ENCODE results near the gene COX6A2.
A peak's percentile ranks its signal among the peaks of the same experiment; 100 is the strongest.

Gene COX6A2

DNA sequence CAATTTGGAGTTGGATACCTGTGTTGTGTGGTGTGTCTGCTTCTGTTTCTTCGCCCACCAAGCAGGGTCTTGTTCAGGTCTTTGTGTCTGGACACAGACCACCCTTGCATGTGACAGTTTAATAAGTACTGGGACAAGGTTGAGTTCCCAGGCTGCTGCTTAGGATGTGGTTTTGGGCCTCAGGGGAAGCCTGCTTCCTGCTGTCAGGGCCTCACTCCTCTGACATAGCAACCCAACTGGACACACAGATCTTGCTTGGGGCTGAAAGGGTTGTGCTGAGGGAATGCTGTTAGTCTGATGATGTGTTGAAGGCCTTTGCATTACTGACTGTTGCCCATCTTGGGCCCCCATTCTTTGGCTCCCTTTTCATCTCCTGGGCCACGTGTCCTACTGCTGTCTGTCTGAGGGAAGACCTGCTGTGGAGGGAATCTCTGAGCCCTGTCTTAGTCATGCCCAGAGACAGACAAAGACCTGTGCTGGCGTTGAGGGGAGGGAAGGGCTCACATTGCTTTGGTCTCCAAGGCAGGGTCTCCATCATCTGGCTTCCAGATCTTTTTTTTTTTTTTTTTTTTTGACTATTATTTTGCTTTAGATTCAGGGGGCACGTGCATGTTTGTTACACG, 39.1 kb upstream of the COX6A2 start:
- DNase-seq (ENCODE audit: low spot score), result peak; percentile 30
- TF ChIP-seq, protein P1, sequence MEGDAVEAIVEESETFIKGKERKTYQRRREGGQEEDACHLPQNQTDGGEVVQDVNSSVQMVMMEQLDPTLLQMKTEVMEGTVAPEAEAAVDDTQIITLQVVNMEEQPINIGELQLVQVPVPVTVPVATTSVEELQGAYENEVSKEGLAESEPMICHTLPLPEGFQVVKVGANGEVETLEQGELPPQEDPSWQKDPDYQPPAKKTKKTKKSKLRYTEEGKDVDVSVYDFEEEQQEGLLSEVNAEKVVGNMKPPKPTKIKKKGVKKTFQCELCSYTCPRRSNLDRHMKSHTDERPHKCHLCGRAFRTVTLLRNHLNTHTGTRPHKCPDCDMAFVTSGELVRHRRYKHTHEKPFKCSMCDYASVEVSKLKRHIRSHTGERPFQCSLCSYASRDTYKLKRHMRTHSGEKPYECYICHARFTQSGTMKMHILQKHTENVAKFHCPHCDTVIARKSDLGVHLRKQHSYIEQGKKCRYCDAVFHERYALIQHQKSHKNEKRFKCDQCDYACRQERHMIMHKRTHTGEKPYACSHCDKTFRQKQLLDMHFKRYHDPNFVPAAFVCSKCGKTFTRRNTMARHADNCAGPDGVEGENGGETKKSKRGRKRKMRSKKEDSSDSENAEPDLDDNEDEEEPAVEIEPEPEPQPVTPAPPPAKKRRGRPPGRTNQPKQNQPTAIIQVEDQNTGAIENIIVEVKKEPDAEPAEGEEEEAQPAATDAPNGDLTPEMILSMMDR (IDR thresholded peaks at IDR 0.05; ENCODE audit: extremely low read depth, missing control alignments), result no peak

DNA sequence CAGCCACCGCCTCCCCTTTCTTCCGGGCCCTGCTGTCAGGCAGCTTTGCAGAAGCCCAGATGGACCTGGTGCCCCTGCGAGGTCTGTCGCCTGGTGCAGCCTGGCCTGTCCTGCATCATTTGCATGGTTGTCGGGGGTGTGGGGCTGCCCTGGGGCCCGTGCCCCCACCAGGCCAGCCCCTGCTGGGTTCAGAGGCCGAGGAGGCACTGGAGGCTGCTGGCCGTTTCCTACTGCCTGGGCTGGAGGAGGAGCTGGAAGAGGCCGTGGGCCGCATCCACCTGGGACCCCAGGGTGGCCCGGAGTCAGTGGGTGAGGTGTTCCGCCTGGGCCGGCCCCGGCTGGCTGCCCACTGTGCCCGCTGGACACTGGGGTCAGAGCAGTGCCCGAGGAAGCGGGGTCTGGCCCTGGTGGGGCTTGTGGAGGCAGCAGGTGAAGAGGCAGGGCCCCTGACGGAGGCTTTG, 38.3 kb upstream of the COX6A2 start:
- no peak for DNase-seq (ENCODE audit: low spot score)
- TF ChIP-seq, protein P1 (IDR thresholded peaks at IDR 0.05; ENCODE audit: extremely low read depth, missing control alignments), result no peak

DNA sequence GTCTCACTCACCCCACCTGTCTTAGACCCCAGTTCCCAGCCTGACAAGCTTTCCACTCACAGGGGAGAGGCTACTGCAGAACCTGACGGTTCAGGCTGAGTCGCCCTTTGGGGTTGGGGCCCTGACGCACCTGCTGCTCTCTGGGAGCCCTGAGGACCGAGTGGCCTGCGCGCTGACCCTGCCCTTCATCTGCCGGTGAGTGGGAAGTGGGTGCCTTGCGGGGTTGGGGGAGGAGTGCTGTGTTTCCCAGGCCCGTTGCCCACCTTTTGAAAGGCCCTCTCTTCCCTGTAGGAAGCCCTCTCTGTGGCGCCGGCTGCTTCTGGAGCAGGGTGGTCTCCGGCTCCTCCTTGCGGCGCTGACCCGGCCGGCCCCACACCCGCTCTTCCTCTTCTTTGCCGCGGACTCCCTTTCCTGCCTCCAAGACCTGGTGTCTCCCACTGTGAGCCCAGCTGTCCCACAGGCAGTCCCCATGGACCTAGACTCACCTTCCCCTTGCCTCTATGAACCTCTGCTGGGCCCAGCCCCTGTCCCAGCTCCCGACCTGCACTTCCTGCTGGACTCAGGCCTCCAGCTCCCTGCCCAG, 37.7 kb upstream of the COX6A2 start:
- TF ChIP-seq, protein P1 (IDR thresholded peaks at IDR 0.05; ENCODE audit: extremely low read depth, missing control alignments), result no peak
- peak; percentile 9 for DNase-seq (ENCODE audit: low spot score)

DNA sequence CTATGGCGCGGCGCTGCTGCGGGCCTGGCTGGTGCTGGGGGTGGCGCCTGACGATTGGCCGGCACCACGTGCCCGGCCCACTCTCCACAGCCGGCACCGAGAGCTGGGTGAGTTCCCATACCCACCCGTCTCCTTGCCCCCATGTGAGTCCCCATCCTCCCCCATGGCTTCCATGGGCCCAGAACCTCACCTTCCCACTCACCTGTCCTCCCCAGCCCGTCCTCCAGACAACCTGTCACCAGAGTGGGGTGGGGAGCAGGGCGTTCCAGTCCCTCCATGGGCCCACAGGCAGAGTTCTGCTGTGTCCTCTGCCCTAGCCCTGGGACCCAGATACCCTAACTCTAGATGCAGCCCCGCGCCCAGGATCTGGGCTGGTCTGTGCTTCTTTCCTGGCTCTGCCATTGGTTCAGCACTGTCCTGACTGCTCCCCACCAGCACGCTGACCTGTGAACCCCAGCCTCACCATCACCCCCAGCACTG, 36.7 kb upstream of the COX6A2 start:
- TF ChIP-seq, protein P1 (IDR thresholded peaks at IDR 0.05; ENCODE audit: extremely low read depth, missing control alignments), result no peak
- DNase-seq (ENCODE audit: low spot score), result no peak

DNA sequence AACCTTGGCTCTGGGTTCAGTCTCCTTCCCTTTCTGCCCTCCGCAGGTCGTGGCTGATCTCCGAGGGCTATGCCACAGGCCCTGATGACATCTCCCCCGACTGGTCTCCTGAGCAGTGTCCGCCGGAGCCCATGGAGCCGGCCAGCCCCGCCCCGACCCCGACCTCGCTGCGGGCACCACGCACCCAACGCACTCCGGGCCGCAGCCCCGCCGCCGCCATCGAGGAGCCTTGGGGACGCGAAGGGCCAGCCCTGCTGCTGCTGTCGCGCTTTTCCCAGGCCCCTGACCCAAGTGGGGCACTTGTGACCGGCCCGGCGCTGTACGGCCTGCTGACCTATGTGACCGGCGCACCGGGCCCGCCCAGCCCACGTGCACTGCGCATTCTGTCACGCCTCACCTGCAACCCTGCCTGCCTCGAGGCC, 36.2 kb upstream of the COX6A2 start:
- TF ChIP-seq, protein P1 (IDR thresholded peaks at IDR 0.05; ENCODE audit: extremely low read depth, missing control alignments), result no peak
- no peak for DNase-seq (ENCODE audit: low spot score)

DNA sequence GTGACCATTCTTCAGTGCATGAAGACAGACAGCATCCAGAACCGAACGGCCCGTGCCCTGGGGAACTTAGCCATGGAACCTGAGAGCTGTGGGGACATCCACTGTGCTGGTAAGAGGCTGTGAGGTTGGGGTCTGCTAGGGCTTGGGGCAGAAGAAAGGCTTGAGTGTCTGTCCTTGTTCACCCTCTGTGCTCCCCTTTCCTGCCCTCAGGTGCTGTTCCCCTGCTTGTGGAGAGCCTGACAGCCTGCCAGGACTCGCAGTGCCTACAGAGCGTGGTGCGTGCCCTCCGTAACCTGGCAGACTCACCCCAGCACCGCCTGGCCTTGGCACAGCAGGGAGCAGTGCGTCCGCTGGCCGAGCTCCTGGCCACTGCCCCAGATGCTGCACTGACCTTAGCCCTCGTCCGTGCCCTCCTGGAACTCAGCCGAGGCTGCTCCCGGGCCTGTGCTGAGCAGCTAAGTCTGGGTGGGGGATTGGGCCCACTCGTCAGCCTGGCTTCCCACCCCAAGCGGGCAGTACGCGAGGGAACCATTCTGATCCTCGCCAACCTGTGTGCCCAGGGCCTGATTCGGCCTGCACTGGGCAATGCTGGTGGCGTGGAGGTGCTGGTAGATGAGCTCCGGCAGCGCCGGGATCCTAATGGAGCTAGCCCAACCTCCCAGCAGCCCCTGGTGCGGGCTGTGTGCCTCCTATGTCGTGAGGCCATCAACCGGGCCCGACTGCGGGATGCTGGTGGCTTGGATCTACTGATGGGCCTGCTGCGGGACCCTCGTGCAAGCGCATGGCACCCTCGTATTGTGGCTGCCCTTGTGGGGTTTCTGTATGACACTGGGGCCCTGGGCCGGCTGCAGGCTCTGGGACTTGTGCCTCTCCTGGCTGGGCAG, 34.0 kb upstream of the COX6A2 start:
- TF ChIP-seq, protein P1 (IDR thresholded peaks at IDR 0.05; ENCODE audit: extremely low read depth, missing control alignments), result no peak
- no peak for DNase-seq (ENCODE audit: low spot score)
